OCI-LY1 (cell line): ENCODE measurements around the gene KRT4.

Experiments
- CTCF ChIP-seq: fragments of 200-600 bp; sonication (generic), shearing (Covaris generic); IDR thresholded peaks from 2 replicates; pipeline ENCODE4 v1.5.1; 2017; ENCODE audit warnings: mild to moderate bottlenecking, antibody characterized with exemption, low read length, moderate library complexity, mixed read lengths
- EZH2 ChIP-seq: fragments of 200-600 bp; sonication (generic), shearing (Covaris generic); IDR thresholded peaks from 2 replicates; pipeline ENCODE4 v1.8.0; 2017; ENCODE audit warnings: borderline replicate concordance, mixed run types, mild to moderate bottlenecking, antibody characterized with exemption, low read length, moderate library complexity, mixed read lengths

DNA sequence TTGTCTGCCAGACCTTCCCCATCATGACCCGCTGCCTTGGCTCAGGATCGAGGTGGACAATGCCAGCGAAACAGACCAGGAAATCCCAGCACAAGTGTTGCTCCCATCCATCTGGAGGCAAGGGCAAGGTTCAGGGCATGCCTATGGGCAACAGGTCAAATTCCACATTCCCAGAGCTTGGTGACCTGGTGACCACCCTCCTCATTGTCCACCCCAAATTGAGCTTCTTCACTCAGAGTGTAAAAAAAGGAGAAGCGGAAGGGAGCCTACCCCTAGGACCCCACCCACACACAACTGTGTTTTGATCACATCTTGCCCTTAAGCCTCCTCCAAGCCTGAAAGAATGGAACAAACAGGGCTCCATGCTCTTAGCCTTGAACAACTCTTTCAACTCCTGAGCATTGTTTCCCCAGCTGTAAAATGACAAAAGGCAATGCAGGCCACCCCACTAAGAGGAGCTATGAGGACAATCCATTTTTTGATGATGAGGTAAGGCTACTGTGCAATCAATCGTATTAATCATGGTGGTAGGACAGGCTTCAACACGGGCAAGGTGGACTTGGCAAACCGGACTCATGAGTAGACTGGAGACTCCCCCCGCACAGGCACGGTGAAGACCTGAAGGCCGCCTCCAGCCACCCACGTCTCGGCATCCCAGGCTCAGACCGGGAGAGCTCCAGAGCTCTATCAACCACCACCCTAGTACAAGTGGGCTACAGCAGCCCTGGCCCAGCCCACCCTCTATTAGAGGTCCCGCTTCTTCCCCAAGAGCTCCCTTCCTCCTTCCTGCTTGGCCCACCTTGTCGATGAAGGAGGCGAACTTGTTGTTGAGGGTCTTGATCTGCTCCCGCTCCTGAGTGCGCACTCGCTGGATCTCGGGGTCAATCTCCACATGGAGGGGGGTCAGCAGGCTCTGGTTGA lies 19.3 kb upstream of the KRT4 start:
- TF ChIP-seq CTCF (no peak), EZH2 (no peak)
